ENCODE results near the gene KRTAP2-2.

Gene KRTAP2-2

GRCh38 chr17:41019415-41019814, 35.6 kb downstream of the KRTAP2-2 start:
- DNase-seq: no peak

GRCh38 chr17:41018541-41018940, 36.5 kb downstream of the KRTAP2-2 start:
- no peak for DNase-seq

- no peak for DNase-seq
These were observed 38.3 kb downstream of the KRTAP2-2 start for GRCh38 chr17:41016578-41017215.

GRCh38 chr17:41015454-41015853, 39.6 kb downstream of the KRTAP2-2 start:
- no peak for DNase-seq

- peak; percentile 51 for DNase-seq
These were observed 41.4 kb downstream of the KRTAP2-2 start for GRCh38 chr17:41013606-41014005.

GRCh38 chr17:41013181-41013580, 41.8 kb downstream of the KRTAP2-2 start:
- peak; percentile 70 for DNase-seq

GRCh38 chr17:41012326-41013120, 42.5 kb downstream of the KRTAP2-2 start:
- no peak for DNase-seq

GRCh38 chr17:41010441-41010840, 44.6 kb downstream of the KRTAP2-2 start:
- DNase-seq: no peak

- DNase-seq: no peak
These were observed 45.1 kb downstream of the KRTAP2-2 start for GRCh38 chr17:41009936-41010335.

GRCh38 chr17:41009301-41009760, 45.7 kb downstream of the KRTAP2-2 start:
- no peak for DNase-seq

GRCh38 chr17:41008811-41009210, 46.2 kb downstream of the KRTAP2-2 start, which contains the start of gene KRTAP3-1:
KRTAP3-1 (minus strand) TSS chr17:41009128; CDS start chr17:41009074, 54 bp downstream.
- no peak for DNase-seq
